ENCODE data around the gene ITGAL. TPM values are rescaled to one million over a fixed set of nuclear protein-coding genes. Genes with fewer than 3 reads are reported as not detected.
A peak's percentile ranks its signal among the peaks of the same experiment; 100 is the strongest.

Gene ITGAL
- total and polyA plus RNA-seq, 2 of the 13 experiments (the other 11 are each of a cell fraction or from before 2014, with no cell fraction given), result 0.86 to 1.2 TPM

DNA sequence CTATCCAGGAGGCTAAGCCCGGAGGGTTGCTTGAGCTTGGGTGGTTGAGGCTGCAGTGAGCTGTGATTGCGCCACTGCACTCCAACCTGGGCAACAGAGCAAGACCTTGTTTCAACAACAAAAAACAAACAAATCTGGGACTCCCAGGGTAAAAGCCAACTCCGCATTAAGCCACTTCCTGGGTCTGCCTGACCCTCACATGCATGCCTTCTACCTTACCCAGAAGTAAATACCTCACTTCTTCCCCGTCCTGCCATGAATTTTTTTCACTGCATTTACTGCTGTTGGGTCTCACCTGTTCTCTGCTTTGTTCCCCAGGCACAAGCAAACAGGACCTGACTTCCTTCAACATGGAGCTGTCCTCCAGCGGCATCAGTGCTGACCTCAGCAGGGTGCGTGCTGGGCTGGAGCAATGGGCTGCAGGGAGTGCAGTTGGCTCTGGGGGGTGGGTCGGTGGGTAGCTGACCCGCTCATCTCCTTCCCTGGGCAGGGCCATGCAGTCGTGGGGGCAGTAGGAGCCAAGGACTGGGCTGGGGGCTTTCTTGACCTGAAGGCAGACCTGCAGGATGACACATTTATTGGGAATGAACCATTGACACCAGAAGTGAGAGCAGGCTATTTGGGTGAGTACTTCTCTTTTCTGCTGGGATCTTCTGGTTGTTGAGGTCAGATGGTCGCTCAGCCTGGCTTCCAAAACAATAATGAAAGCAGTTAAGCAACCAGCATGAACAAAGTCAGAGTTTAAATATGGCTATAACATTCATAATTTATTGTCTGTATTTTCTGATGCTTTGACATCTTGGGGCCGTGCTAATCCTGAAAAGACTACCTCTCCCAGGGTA lies 16.4 kb downstream of the ITGAL start (continued):
- TF ChIP-seq, protein P1, sequence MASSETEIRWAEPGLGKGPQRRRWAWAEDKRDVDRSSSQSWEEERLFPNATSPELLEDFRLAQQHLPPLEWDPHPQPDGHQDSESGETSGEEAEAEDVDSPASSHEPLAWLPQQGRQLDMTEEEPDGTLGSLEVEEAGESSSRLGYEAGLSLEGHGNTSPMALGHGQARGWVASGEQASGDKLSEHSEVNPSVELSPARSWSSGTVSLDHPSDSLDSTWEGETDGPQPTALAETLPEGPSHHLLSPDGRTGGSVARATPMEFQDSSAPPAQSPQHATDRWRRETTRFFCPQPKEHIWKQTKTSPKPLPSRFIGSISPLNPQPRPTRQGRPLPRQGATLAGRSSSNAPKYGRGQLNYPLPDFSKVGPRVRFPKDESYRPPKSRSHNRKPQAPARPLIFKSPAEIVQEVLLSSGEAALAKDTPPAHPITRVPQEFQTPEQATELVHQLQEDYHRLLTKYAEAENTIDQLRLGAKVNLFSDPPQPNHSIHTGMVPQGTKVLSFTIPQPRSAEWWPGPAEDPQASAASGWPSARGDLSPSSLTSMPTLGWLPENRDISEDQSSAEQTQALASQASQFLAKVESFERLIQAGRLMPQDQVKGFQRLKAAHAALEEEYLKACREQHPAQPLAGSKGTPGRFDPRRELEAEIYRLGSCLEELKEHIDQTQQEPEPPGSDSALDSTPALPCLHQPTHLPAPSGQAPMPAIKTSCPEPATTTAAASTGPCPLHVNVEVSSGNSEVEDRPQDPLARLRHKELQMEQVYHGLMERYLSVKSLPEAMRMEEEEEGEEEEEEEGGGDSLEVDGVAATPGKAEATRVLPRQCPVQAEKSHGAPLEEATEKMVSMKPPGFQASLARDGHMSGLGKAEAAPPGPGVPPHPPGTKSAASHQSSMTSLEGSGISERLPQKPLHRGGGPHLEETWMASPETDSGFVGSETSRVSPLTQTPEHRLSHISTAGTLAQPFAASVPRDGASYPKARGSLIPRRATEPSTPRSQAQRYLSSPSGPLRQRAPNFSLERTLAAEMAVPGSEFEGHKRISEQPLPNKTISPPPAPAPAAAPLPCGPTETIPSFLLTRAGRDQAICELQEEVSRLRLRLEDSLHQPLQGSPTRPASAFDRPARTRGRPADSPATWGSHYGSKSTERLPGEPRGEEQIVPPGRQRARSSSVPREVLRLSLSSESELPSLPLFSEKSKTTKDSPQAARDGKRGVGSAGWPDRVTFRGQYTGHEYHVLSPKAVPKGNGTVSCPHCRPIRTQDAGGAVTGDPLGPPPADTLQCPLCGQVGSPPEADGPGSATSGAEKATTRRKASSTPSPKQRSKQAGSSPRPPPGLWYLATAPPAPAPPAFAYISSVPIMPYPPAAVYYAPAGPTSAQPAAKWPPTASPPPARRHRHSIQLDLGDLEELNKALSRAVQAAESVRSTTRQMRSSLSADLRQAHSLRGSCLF (CRISPR knock-in tag; IDR thresholded peaks at IDR 0.05; ENCODE audit: borderline replicate concordance), result no peak
- TF ChIP-seq ZSCAN12 (CRISPR knock-in tag; IDR thresholded peaks at IDR 0.05) (no peak), NFATC3 (CRISPR knock-in tag; IDR thresholded peaks at IDR 0.05) (no peak), CREB1 (IDR thresholded peaks at IDR 0.05) (no peak), CREB1 (CRISPR knock-in tag; IDR thresholded peaks at IDR 0.05) (no peak), RBAK (CRISPR knock-in tag; IDR thresholded peaks at IDR 0.05) (no peak), ZNF709 (CRISPR knock-in tag; IDR thresholded peaks at IDR 0.05) (no peak), RORA (CRISPR knock-in tag; IDR thresholded peaks at IDR 0.05) (no peak), ELF4 (CRISPR knock-in tag; IDR thresholded peaks at IDR 0.05; ENCODE audit: borderline replicate concordance) (peak; percentile 55; the same call in 1 of the 2 replicates), ZNF207 (IDR thresholded peaks at IDR 0.05; ENCODE audit: borderline replicate concordance) (no peak), FLYWCH1 (CRISPR knock-in tag; IDR thresholded peaks at IDR 0.05) (no peak), ZNF274 (CRISPR knock-in tag; IDR thresholded peaks at IDR 0.05) (peak; percentile 35; the same call in 1 of the 2 replicates), ZNF619 (CRISPR knock-in tag; IDR thresholded peaks at IDR 0.05) (no peak), ZNF672 (CRISPR knock-in tag; IDR thresholded peaks at IDR 0.05) (no peak), CCDC6 (CRISPR knock-in tag; IDR thresholded peaks at IDR 0.05) (no peak; the same call in 1 of the 2 replicates), ZNF749 (CRISPR knock-in tag; IDR thresholded peaks at IDR 0.05; ENCODE audit: borderline replicate concordance) (no peak), HOXA5 (CRISPR knock-in tag; IDR thresholded peaks at IDR 0.05) (peak; percentile 79; the same call in 1 of the 2 replicates), SKI (IDR thresholded peaks at IDR 0.05; ENCODE audit: partially characterized antibody) (no peak), ASH2L (IDR thresholded peaks at IDR 0.05; ENCODE audit: insufficient read length, low read depth, low read length) (peak; percentile 22), GLI4 (CRISPR knock-in tag; IDR thresholded peaks at IDR 0.05; ENCODE audit: borderline replicate concordance) (peak; percentile 33; the same call in 1 of the 2 replicates), JARID2 (CRISPR knock-in tag; IDR thresholded peaks at IDR 0.05; ENCODE audit: insufficient replicate concordance) (no peak), YEATS2 (CRISPR knock-in tag; IDR thresholded peaks at IDR 0.05; ENCODE audit: borderline replicate concordance) (no peak)
- TF ChIP-seq, protein P2, sequence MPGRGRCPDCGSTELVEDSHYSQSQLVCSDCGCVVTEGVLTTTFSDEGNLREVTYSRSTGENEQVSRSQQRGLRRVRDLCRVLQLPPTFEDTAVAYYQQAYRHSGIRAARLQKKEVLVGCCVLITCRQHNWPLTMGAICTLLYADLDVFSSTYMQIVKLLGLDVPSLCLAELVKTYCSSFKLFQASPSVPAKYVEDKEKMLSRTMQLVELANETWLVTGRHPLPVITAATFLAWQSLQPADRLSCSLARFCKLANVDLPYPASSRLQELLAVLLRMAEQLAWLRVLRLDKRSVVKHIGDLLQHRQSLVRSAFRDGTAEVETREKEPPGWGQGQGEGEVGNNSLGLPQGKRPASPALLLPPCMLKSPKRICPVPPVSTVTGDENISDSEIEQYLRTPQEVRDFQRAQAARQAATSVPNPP (CRISPR knock-in tag; IDR thresholded peaks at IDR 0.05), result no peak
- TF ChIP-seq, protein P3, sequence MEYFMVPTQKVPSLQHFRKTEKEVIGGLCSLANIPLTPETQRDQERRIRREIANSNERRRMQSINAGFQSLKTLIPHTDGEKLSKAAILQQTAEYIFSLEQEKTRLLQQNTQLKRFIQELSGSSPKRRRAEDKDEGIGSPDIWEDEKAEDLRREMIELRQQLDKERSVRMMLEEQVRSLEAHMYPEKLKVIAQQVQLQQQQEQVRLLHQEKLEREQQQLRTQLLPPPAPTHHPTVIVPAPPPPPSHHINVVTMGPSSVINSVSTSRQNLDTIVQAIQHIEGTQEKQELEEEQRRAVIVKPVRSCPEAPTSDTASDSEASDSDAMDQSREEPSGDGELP (IDR thresholded peaks at IDR 0.05; ENCODE audit: borderline replicate concordance, low read depth), result no peak
